GM23338 (cell line): ENCODE results near the gene EZR. TPM values are rescaled to one million over a fixed set of nuclear protein-coding genes. Genes with fewer than 3 reads are reported as not detected.
A peak's percentile ranks its signal among the peaks of the same experiment; 100 is the strongest.

ENCODE experiments used
- ATAC-seq: fragments of 200-7000 bp; cut with Tn5 transposase; 3 replicates; pipeline ENCODE4 v1.9.1; 2020
- DNase-seq: peaks from one replicate; pipeline ENCODE4 v3.0.0-alpha.2; 2015; ENCODE audit warnings: low spot score
- H2AFZ ChIP-seq: fragments of 200-600 bp; sonication (generic); 2 replicates; pipeline ENCODE4 v1.8.0; 2016; ENCODE audit warnings: antibody characterized with exemption, mild to moderate bottlenecking, moderate library complexity
- H3F3A ChIP-seq: fragments of 200-600 bp; sonication (generic); replicated peaks from 2 replicates; pipeline ENCODE4 v1.8.0; 2017; ENCODE audit warnings: antibody characterized with exemption, mixed run types, low read depth
- H3K27ac ChIP-seq: fragments of 200-600 bp; sonication (generic); 2 replicates; pipeline ENCODE4 v1.6.1; 2016; ENCODE audit warnings: low read depth
- H3K27me3 ChIP-seq: fragments of 200-600 bp; sonication (generic); 2 replicates; pipeline ENCODE4 v1.8.0; 2016; ENCODE audit warnings: mild to moderate bottlenecking, mixed run types, moderate library complexity; ENCODE audit not compliant: insufficient read depth
- H3K36me3 ChIP-seq: fragments of 200-600 bp; sonication (generic); 2 replicates; pipeline ENCODE4 v1.8.0; 2016; ENCODE audit warnings: mild to moderate bottlenecking; ENCODE audit not compliant: insufficient read depth
- H3K4me1 ChIP-seq: fragments of 200-600 bp; sonication (generic); 2 replicates; pipeline ENCODE4 v1.8.0; 2016; ENCODE audit warnings: mild to moderate bottlenecking, moderate library complexity; ENCODE audit not compliant: insufficient read depth
- H3K4me2 ChIP-seq: fragments of 200-600 bp; sonication (generic); 2 replicates; pipeline ENCODE4 v1.7.1; 2017; ENCODE audit warnings: mixed run types
- H3K4me3 ChIP-seq: fragments of 200-600 bp; sonication (generic); 2 replicates; pipeline ENCODE4 v1.6.1; 2016; ENCODE audit warnings: mixed run types
- H3K79me2 ChIP-seq: fragments of 200-600 bp; sonication (generic); replicated peaks from 2 replicates; pipeline ENCODE4 v1.8.0; 2017; ENCODE audit warnings: mild to moderate bottlenecking; ENCODE audit not compliant: insufficient read depth
- H3K9me2 ChIP-seq: fragments of 200-600 bp; sonication (generic); 2 replicates; pipeline ENCODE4 v1.8.0; 2017; ENCODE audit not compliant: insufficient read depth
- H4K20me1 ChIP-seq: fragments of 200-600 bp; sonication (generic); replicated peaks from 2 replicates; pipeline ENCODE4 v1.8.0; 2017; ENCODE audit warnings: mild to moderate bottlenecking; ENCODE audit not compliant: insufficient read depth
- H3K27ac Mint-ChIP-seq: 2 replicates; pipeline ENCODE4 v1.8.0; 2020; ENCODE audit warnings: inconsistent platforms, mild to moderate bottlenecking, moderate library complexity, mixed read lengths
- H3K27me3 Mint-ChIP-seq: 3 replicates; pipeline ENCODE4 v1.8.0; 2022; ENCODE audit warnings: low read depth, mild to moderate bottlenecking, moderate library complexity, mixed read lengths, inconsistent platforms; ENCODE audit not compliant: insufficient read depth, poor library complexity
- H3K36me3 Mint-ChIP-seq: 3 replicates; pipeline ENCODE4 v1.8.0; 2021; ENCODE audit warnings: low read depth, mild to moderate bottlenecking, inconsistent platforms, moderate library complexity, mixed read lengths
- H3K4me1 Mint-ChIP-seq: 3 replicates; pipeline ENCODE4 v1.8.0; 2020; ENCODE audit warnings: mild to moderate bottlenecking, inconsistent platforms, mixed read lengths
- H3K4me3 Mint-ChIP-seq: 3 replicates; pipeline ENCODE4 v1.8.0; 2021; ENCODE audit warnings: moderate library complexity, mild to moderate bottlenecking, inconsistent platforms, mixed read lengths
- H3K9me3 Mint-ChIP-seq: 3 replicates; pipeline ENCODE4 v1.8.0; 2020; ENCODE audit warnings: moderate library complexity, mild to moderate bottlenecking, inconsistent platforms, mixed read lengths
- CREB1 ChIP-seq: fragments of 250-450 bp; sonication (Bioruptor Pico); IDR thresholded peaks from 2 replicates; pipeline ENCODE4 v1.5.0; 2020; ENCODE audit warnings: low read depth, mild to moderate bottlenecking, moderate library complexity
- EZH2 ChIP-seq: fragments of 200-600 bp; sonication (generic); IDR thresholded peaks from one replicate; pipeline ENCODE4 v1.8.0; 2017; ENCODE audit warnings: antibody characterized with exemption, mild to moderate bottlenecking, low read depth; ENCODE audit not compliant: unreplicated experiment
- NANOG ChIP-seq: IDR thresholded peaks from 2 replicates; pipeline ENCODE4 v1.6.1; 2016; ENCODE audit warnings: antibody characterized with exemption, borderline replicate concordance
- POLR2AphosphoS5 ChIP-seq: IDR thresholded peaks from 2 replicates; pipeline ENCODE4 v1.6.1; 2016; ENCODE audit warnings: antibody characterized with exemption, low read depth
- STAT1 ChIP-seq: IDR thresholded peaks from one replicate; pipeline ENCODE4 v1.6.1; 2016; ENCODE audit warnings: antibody characterized with exemption; ENCODE audit not compliant: unreplicated experiment
- ZNF114 ChIP-seq: fragments of 250-450 bp; sonication (Bioruptor Pico); IDR thresholded peaks from 2 replicates; pipeline ENCODE4 v1.5.0; 2020; ENCODE audit warnings: mild to moderate bottlenecking, moderate library complexity
- polyA plus RNA-seq: library from polyadenylated mRNA; unstranded; fragments of >200 nt; fragmentation: Nextera tagmentation; extraction: Ambion mirVana; gene quantifications from 2 replicates; pipeline ENCODE4 v1.2.1, GENCODE V29; 2016
- total RNA-seq: library from RNA; depleted of rRNA; stranded (reverse); fragments of >200 nt; shearing (Covaris generic); gene quantifications from 2 replicates; pipeline ENCODE4 v1.2.3, GENCODE V29; 2014
- TF ChIP-seq, protein P1 (sequence below), 2 experiments: fragments of 200-600 bp in 1 of 2; sonication (generic) in 1 of 2; conservative IDR thresholded peaks; 2 replicates each; pipeline versions ENCODE4 v1.5.1 to v1.6.1; 2016 to 2017; ENCODE audit warnings: antibody characterized with exemption in 2 of 2, low read depth in 2 of 2, mild to moderate bottlenecking in 2 of 2, moderate library complexity in 1 of 2
- TF ChIP-seq, protein P2 (sequence below): IDR thresholded peaks from 2 replicates; pipeline ENCODE4 v1.6.1; 2016; ENCODE audit warnings: antibody characterized with exemption

Gene EZR
- total and polyA plus RNA-seq, 2 experiments from 2014 or later: 199 to 208 TPM

DNA sequence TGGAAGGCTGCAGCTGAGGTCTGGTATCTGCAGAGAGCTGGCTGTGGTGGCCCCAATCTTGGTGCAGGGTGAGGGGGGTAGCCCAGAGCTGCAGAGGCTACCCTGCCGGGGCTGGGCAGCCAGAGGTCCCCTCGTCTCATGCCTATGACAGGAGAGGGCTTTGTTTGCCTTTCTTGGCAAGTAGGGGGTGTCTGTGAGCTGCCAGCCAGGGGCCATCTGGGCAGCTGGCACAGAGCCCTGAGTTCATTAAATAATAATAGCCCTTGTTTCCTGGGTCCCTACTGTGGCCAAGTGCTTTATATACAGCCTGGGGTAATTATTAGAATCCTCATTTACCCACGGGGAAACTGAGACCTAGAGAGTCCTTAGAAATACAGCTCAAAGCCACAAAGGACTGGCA lies 66.6 kb downstream of the EZR start:
- H3K9me3 Mint-ChIP-seq: no peaks in the 10 kb centered on the region; the same call in 2 of the 3 replicates
- H3K4me1 ChIP-seq: peaks cover 11% of the 10 kb centered on the region
- no peaks in the 10 kb centered on the region for H3K36me3 Mint-ChIP-seq
- no peak overlapping the region for H3K27ac ChIP-seq
- H3K27me3 ChIP-seq: no peaks in the 10 kb centered on the region
- TF ChIP-seq STAT1 (no peak), EZH2 (no peak)
- TF ChIP-seq, protein P1, sequence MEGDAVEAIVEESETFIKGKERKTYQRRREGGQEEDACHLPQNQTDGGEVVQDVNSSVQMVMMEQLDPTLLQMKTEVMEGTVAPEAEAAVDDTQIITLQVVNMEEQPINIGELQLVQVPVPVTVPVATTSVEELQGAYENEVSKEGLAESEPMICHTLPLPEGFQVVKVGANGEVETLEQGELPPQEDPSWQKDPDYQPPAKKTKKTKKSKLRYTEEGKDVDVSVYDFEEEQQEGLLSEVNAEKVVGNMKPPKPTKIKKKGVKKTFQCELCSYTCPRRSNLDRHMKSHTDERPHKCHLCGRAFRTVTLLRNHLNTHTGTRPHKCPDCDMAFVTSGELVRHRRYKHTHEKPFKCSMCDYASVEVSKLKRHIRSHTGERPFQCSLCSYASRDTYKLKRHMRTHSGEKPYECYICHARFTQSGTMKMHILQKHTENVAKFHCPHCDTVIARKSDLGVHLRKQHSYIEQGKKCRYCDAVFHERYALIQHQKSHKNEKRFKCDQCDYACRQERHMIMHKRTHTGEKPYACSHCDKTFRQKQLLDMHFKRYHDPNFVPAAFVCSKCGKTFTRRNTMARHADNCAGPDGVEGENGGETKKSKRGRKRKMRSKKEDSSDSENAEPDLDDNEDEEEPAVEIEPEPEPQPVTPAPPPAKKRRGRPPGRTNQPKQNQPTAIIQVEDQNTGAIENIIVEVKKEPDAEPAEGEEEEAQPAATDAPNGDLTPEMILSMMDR (conservative IDR thresholded peaks at IDR 0.05; ENCODE audit: low read depth in 2 of 2): peak; percentile 27 to 56; a peak in 3 of 4 replicates
- H3K4me3 ChIP-seq: no peak overlapping the region
- H3K4me2 ChIP-seq: peak overlapping the region; percentile 52; the same call in 1 of the 2 replicates
- peaks cover 10% of the 10 kb centered on the region; the same call in 2 of the 3 replicates for H3K4me1 Mint-ChIP-seq
- no peaks in the 10 kb centered on the region for H3K9me2 ChIP-seq
- H3F3A ChIP-seq: peaks cover 7% of the 10 kb centered on the region; the same call in 1 of the 2 replicates
- ATAC-seq (peak; percentile 78), DNase-seq (peak; percentile 48)
- H3K27ac Mint-ChIP-seq: no peak overlapping the region
- no peak overlapping the region for H2AFZ ChIP-seq
- no peaks in the 10 kb centered on the region for H4K20me1 ChIP-seq
- no peaks in the 10 kb centered on the region for H3K79me2 ChIP-seq
- H3K36me3 ChIP-seq: no peaks in the 10 kb centered on the region
- H3K27me3 Mint-ChIP-seq: peaks cover 11% of the 10 kb centered on the region
- no peak overlapping the region for H3K4me3 Mint-ChIP-seq

DNA sequence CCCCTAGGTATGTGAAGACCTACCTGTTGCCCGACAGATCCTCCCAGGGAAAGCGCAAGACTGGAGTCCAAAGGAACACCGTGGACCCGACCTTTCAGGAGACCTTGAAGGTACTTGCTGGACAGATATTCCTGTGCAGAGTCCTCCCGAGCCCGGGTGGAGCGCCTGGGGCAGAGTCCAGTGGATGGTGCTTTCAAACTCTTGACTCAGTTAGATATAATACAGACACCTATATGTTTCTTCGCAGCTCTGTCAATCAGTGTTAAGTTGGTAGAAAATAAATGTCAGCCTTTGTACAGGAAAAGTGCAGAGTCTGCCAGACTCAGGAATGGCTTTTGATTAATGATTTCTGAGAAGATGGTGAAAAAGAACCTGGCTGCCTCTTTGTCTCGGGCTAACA lies 67.2 kb downstream of the EZR start:
- no peak overlapping the region for H3K27ac Mint-ChIP-seq

More for the DNA sequence above, 67.2 kb downstream of the EZR start:
- Mint-ChIP-seq H3K36me3 (no peaks in the 10 kb centered on the region), H3K4me1 (peaks cover 4% of the 10 kb centered on the region; the same call in 2 of the 3 replicates), H3K9me3 (no peaks in the 10 kb centered on the region; the same call in 2 of the 3 replicates), H3K27me3 (peaks cover 11% of the 10 kb centered on the region), H3K4me3 (no peak overlapping the region)
- Histone ChIP-seq H3K4me1 (peaks cover 8% of the 10 kb centered on the region), H4K20me1 (no peaks in the 10 kb centered on the region), H3K27me3 (no peaks in the 10 kb centered on the region), H3K9me2 (no peaks in the 10 kb centered on the region), H3K36me3 (no peaks in the 10 kb centered on the region), H2AFZ (peak overlapping the region; percentile 66), H3K4me2 (no peak overlapping the region), H3F3A (peaks cover 7% of the 10 kb centered on the region; the same call in 1 of the 2 replicates), H3K79me2 (no peaks in the 10 kb centered on the region), H3K4me3 (no peak overlapping the region), H3K27ac (no peak overlapping the region)
- ATAC-seq (no peak), DNase-seq (no peak)
- TF ChIP-seq, protein P2, sequence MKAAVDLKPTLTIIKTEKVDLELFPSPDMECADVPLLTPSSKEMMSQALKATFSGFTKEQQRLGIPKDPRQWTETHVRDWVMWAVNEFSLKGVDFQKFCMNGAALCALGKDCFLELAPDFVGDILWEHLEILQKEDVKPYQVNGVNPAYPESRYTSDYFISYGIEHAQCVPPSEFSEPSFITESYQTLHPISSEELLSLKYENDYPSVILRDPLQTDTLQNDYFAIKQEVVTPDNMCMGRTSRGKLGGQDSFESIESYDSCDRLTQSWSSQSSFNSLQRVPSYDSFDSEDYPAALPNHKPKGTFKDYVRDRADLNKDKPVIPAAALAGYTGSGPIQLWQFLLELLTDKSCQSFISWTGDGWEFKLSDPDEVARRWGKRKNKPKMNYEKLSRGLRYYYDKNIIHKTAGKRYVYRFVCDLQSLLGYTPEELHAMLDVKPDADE: no peak
- TF ChIP-seq, protein P1 (conservative IDR thresholded peaks at IDR 0.05; ENCODE audit: low read depth in 2 of 2): no peak
- no peak for TF ChIP-seq CREB1 (CRISPR knock-in tag)
- TF ChIP-seq ZNF114 (CRISPR knock-in tag): no peak
- TF ChIP-seq NANOG: no peak
- no peak for TF ChIP-seq POLR2AphosphoS5
- no peak for TF ChIP-seq EZH2
